Large intestine (tissue), 3 donors: ENCODE results near the gene PDXP. TPM values are rescaled to one million over a fixed set of nuclear protein-coding genes. Genes with fewer than 3 reads are reported as not detected.

Source experiments
- DNase-seq, 2 donors: peaks; one replicate each; pipeline versions ENCODE4 v3.0.0 to v3.0.0-alpha.2; 2013
- H3K27ac ChIP-seq: one replicate; pipeline ENCODE4 v1.5.1; 2013; ENCODE audit warnings: low read length
- H3K27me3 ChIP-seq: 2 replicates; pipeline ENCODE4 v1.6.1; 2013; ENCODE audit warnings: low read length; ENCODE audit not compliant: control insufficient read depth, insufficient read depth
- H3K36me3 ChIP-seq: 2 replicates; pipeline ENCODE4 v1.6.1; 2013; ENCODE audit warnings: low read length; ENCODE audit not compliant: control insufficient read depth, insufficient read depth
- H3K4me1 ChIP-seq: one replicate; pipeline ENCODE4 v1.6.1; 2013; ENCODE audit warnings: low read length; ENCODE audit not compliant: control insufficient read depth, insufficient read depth
- H3K4me3 ChIP-seq: one replicate; pipeline ENCODE4 v1.5.1; 2013; ENCODE audit warnings: low read length
- H3K9me3 ChIP-seq: one replicate; pipeline ENCODE4 v1.6.1; 2013; ENCODE audit warnings: mild to moderate bottlenecking, low read depth, low read length, moderate library complexity; ENCODE audit not compliant: control insufficient read depth
- WGBS: methylation state at CpG from one replicate; pipeline ENCODE4 v1.1.5; 2013; ENCODE audit warnings: low lambda C conversion rate; ENCODE audit not compliant: insufficient coverage; 5-methylcytosine and 5-hydroxymethylcytosine counted together
- polyA plus RNA-seq: library from polyadenylated mRNA; unstranded; fragments of 120-200 nt; gene quantifications from one replicate; pipeline ENCODE4 v1.2.1, GENCODE V29; 2013

Gene PDXP
- polyA plus RNA-seq, 1 donor, result 24.7 TPM

GRCh38 chr22:37618072-37618656 is 40.4 kb upstream of the PDXP start:
- H3K4me3 ChIP-seq, result no peak overlapping the region
- peaks cover 70% of the 10 kb centered on the region for H3K36me3 ChIP-seq
- H3K9me3 ChIP-seq, result no peaks in the 10 kb centered on the region
- no CpG with 5 or more reads among the region's 14 CpGs for WGBS
- no peaks in the 10 kb centered on the region for H3K27me3 ChIP-seq
- no peaks in the 10 kb centered on the region for H3K4me1 ChIP-seq
- H3K27ac ChIP-seq, result no peak overlapping the region
- DNase-seq, result no peak

GRCh38 chr22:37618674-37619073 is 39.8 kb upstream of the PDXP start:
- Histone ChIP-seq H3K36me3 (peaks cover 73% of the 10 kb centered on the region), H3K27ac (no peak overlapping the region), H3K27me3 (no peaks in the 10 kb centered on the region), H3K4me1 (peaks cover 4% of the 10 kb centered on the region), H3K4me3 (no peak overlapping the region), H3K9me3 (no peaks in the 10 kb centered on the region)
- no CpG with 5 or more reads among the region's 6 CpGs for WGBS
- DNase-seq, result no peak

GRCh38 chr22:37619991-37620390 is 38.5 kb upstream of the PDXP start:
- no peaks in the 10 kb centered on the region for H3K27me3 ChIP-seq
- no peak overlapping the region for H3K4me3 ChIP-seq
- peak in 1 of 2 donors; percentile 1 for DNase-seq
- H3K36me3 ChIP-seq, result peaks cover 74% of the 10 kb centered on the region
- peaks cover 7% of the 10 kb centered on the region for H3K4me1 ChIP-seq
- no peak overlapping the region for H3K27ac ChIP-seq
- no CpG with 5 or more reads among the region's 7 CpGs for WGBS
- H3K9me3 ChIP-seq, result no peaks in the 10 kb centered on the region

- no CpG with 5 or more reads among the region's 12 CpGs for WGBS
- no peak overlapping the region for H3K4me3 ChIP-seq
- H3K27ac ChIP-seq, result no peak overlapping the region
- no peak for DNase-seq
- no peaks in the 10 kb centered on the region for H3K9me3 ChIP-seq
- H3K36me3 ChIP-seq, result peaks cover 83% of the 10 kb centered on the region
- H3K27me3 ChIP-seq, result no peaks in the 10 kb centered on the region
- H3K4me1 ChIP-seq, result peaks cover 13% of the 10 kb centered on the region
These were observed 37.1 kb upstream of the PDXP start for GRCh38 chr22:37621352-37621860.

GRCh38 chr22:37623075-37624016 is 35.2 kb upstream of the PDXP start:
- no peak overlapping the region for H3K27ac ChIP-seq
- peaks cover 20% of the 10 kb centered on the region for H3K4me1 ChIP-seq
- H3K9me3 ChIP-seq, result no peaks in the 10 kb centered on the region
- no peaks in the 10 kb centered on the region for H3K27me3 ChIP-seq
- peaks cover 71% of the 10 kb centered on the region for H3K36me3 ChIP-seq
- DNase-seq, result peak in 1 of 2 donors; percentile 54
- no peak overlapping the region for H3K4me3 ChIP-seq
- WGBS, result no CpG with 5 or more reads among the region's 22 CpGs

GRCh38 chr22:37624017-37624365 is 34.5 kb upstream of the PDXP start:
- H3K4me1 ChIP-seq, result peaks cover 20% of the 10 kb centered on the region
- H3K27me3 ChIP-seq, result no peaks in the 10 kb centered on the region
- H3K9me3 ChIP-seq, result no peaks in the 10 kb centered on the region
- DNase-seq, result no peak
- H3K36me3 ChIP-seq, result peaks cover 71% of the 10 kb centered on the region
- H3K27ac ChIP-seq, result no peak overlapping the region
- WGBS, result no CpG with 5 or more reads among the region's 6 CpGs
- no peak overlapping the region for H3K4me3 ChIP-seq

GRCh38 chr22:37624876-37625275 is 33.6 kb upstream of the PDXP start:
- Histone ChIP-seq H3K36me3 (peaks cover 75% of the 10 kb centered on the region), H3K27ac (no peak overlapping the region)

GRCh38 chr22:37625737-37626136 is 32.8 kb upstream of the PDXP start:
- DNase-seq, result no peak
- Histone ChIP-seq H3K27me3 (no peaks in the 10 kb centered on the region), H3K4me1 (peaks cover 25% of the 10 kb centered on the region), H3K36me3 (peaks cover 71% of the 10 kb centered on the region), H3K9me3 (no peaks in the 10 kb centered on the region), H3K27ac (no peak overlapping the region), H3K4me3 (no peak overlapping the region)
- no CpG with 5 or more reads among the region's 14 CpGs for WGBS

More at GRCh38 chr22:37624876-37625275, 33.6 kb upstream of the PDXP start:
- no CpG with 5 or more reads among the region's 7 CpGs for WGBS
- no peaks in the 10 kb centered on the region for H3K27me3 ChIP-seq
- H3K9me3 ChIP-seq, result no peaks in the 10 kb centered on the region
- H3K4me3 ChIP-seq, result no peak overlapping the region
- no peak for DNase-seq
- peaks cover 20% of the 10 kb centered on the region for H3K4me1 ChIP-seq

- H3K9me3 ChIP-seq, result no peaks in the 10 kb centered on the region
- H3K4me3 ChIP-seq, result no peak overlapping the region
- WGBS, result no CpG with 5 or more reads among the region's 11 CpGs
- no peaks in the 10 kb centered on the region for H3K27me3 ChIP-seq
- no peak overlapping the region for H3K27ac ChIP-seq
- peaks cover 67% of the 10 kb centered on the region for H3K36me3 ChIP-seq
- peak in 1 of 2 donors; percentile 62 for DNase-seq
- peaks cover 28% of the 10 kb centered on the region for H3K4me1 ChIP-seq
These were observed 32.4 kb upstream of the PDXP start for GRCh38 chr22:37626144-37626543.

- Histone ChIP-seq H3K4me3 (no peak overlapping the region), H3K4me1 (peaks cover 33% of the 10 kb centered on the region), H3K9me3 (no peaks in the 10 kb centered on the region), H3K27me3 (no peaks in the 10 kb centered on the region), H3K36me3 (peaks cover 65% of the 10 kb centered on the region), H3K27ac (no peak overlapping the region)
- DNase-seq, result no peak
- no CpG with 5 or more reads among the region's 13 CpGs for WGBS
These were observed 31.9 kb upstream of the PDXP start for GRCh38 chr22:37626556-37627075.
